ENCODE results near the gene INTS15.
"Not testable (repeated sequence)": the region's sequence is repeated elsewhere in the genome, so short reads cannot be mapped to it uniquely, and the experiment has no call there.

INTS15 gene

DNA sequence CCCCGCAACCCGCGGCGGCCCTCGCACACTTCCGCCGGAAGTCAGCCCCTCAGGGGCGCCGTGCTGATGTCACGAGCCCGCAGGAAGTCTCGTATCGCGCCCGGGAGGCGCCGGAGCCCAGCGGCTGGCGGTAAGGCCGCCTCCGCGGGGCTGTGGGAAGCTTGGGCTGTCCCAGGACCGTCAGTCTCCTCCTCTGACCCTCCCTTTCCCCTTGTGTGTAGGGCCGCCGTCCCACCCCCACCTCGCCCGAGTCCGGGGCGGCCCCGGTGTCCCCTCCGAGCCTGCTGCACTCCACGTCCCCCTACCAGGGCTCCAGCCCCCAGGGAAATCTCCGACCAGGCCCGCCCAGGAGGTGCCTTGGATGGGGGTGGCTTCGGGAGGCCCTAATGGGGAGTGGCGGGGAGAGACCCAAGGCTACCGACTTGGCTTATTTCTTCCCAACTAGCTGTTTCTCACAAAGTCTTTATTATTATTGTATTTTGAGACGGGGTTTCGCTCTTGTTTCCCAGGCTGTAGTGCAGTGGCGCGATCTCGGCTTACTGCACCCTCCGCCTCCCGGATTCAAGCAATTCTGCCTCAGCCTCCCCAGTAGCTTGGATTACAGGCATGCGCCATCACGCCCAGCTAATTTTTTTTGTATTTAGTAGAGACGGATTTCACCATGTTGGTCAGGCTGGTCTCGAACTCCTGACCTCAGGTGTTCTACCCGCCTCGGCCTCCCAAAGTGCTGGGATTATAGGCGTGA is 12.3 kb upstream of the INTS15 start, which contains the start of gene ZDHHC4:
TSS of gene ZDHHC4 (plus strand) at position 86 of the 745 bp plus-strand sequence. CDS start 3,108 bp downstream, outside the sequence.
- peak; percentile 78 to 86 for DNase-seq (ENCODE audit: low read depth in 2 of 2)

DNA sequence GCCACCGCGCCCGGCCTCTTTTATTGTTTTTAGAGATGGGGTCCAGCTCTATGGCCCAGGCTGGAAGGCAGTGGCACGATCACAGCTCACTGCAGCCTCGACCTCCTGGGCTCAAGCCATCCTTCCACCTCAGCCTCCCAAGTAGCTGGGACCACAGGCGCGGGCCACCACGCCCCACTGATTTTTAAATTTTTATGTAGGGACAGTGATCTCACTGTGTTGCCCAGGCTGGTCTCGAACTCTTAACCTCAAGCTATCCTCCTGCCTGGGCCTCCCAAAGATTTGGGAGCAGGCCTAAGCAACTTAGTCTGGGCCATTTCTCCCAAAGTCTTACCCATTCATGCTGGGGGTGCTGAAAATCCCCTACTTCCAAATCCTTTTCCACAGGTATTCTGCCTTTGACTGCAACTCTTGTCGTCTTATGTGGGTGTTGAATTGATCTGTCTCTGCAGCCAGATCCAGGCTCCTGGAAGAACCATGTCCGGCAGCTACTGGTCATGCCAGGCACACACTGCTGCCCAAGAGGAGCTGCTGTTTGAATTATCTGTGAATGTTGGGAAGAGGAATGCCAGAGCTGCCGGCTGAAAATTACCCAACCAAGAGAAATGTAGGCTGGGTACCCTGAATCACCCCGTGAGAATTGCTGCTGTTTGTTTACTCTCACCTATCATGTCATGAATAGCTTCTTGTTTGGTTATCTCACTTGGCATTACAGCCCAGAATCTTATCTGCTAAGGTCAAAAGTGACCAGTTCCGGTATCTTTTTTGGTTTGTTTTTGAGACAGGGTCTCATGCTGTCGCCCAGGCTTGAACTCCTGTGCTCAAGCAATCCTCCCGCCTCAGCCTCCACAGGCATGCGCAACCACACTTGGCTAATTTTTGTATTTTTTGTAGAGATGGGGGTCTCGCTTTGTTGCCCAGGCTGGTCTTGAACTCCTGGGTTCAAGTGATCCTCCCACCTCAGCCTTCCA is 11.4 kb upstream of the INTS15 start:
- DNase-seq (ENCODE audit: low read depth in 2 of 2), result no peak

DNA sequence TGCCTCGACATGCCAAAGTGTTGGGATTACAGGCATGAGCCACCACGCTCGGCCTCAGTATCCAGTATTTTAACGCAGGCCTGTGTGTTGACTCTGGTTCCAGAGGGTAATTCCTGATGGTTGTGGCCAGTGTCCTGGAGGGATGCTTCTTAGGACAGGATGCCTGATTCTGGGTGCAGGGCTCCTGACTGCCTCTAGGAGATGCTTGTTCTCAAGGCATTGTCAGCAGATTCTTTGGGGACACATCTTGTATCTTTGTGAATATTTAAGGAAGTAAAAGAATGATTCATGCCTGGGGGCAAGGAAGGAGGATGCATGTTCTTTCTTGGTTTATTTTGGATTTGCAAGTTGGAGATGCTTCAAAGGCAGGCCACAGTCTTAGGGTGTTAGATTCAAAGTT is 10.4 kb upstream of the INTS15 start:
- DNase-seq (ENCODE audit: low read depth in 2 of 2), result no peak

- DNase-seq (ENCODE audit: low read depth in 2 of 2), result not testable (repeated sequence)
Measured at GRCh38 chr7:6585746-6586432, 3.9 kb upstream of the INTS15 start.

- DNase-seq (ENCODE audit: low read depth in 2 of 2), result no peak
Measured at GRCh38 chr7:6588566-6588965, 1.3 kb upstream of the INTS15 start.

DNA sequence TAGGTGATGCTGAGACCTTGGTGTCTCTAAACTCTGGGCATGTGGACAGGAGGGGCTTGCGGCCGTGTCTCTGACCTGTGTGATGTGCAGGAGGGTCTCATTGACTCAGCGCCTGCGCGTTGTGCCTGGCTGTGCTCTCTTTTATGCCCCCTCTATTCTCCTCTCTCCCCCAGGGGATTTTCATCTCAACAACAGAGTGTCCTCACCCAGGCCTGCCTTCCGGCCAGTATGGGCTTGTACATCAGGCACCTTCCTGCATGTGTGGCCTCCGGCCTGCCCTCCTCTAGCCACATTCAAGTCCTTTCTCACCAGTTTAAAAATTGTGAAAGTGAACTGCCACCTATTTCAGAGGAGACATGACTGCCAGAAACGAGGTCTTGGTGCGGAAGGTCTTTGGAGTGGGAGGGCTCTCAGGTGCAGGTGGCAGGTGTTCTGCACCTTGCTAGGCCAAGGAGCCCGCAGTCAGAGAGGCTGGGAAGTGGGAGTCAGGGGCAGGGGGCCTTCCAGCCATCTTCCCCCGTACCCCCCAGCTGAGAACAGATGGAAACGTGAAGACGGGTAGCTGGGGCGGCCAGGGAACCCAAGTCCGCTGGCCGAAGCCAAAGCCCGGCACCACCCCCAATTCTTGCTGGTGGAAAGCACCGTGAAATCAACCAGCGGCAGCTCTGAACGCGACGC is 531 bp upstream of the INTS15 start:
- no peak for DNase-seq (ENCODE audit: low read depth in 2 of 2)

DNA sequence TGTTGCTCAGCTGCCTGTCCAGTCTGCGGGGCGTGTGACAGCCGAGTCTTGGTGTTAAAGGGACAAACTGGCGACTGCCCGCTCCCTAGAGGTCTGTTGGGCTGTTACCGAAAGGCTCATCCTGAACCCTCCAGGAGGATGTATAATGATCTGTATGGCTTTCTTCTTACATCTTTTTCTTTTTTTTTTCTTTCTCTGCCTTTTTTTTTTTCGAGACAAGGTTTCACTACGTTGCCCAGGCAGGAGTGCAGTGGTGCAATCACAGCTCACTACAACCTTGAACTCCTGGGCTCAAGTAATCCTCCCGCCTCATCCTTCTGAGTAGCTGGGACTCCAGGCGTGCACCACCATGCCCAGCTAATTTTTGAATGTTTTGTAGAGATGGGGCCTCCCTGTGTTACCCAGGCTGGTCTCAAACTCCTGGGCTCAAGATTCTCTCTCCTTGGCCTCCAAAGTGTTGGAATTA is 857 bp downstream of the INTS15 start:
- DNase-seq (ENCODE audit: low read depth in 2 of 2), result no peak

- no peak for DNase-seq (ENCODE audit: low read depth in 2 of 2)
Measured at GRCh38 chr7:6600093-6600492, 10.3 kb downstream of the INTS15 start.

GRCh38 chr7:6604458-6604857 is 14.6 kb downstream of the INTS15 start:
- DNase-seq (ENCODE audit: low read depth in 2 of 2), result no peak

- DNase-seq (ENCODE audit: low read depth in 2 of 2), result no peak
Measured at GRCh38 chr7:6606866-6607583, 17.2 kb downstream of the INTS15 start.

- no peak for DNase-seq (ENCODE audit: low read depth in 2 of 2)
Measured at GRCh38 chr7:6607651-6608051, 17.8 kb downstream of the INTS15 start.

- DNase-seq (ENCODE audit: low read depth in 2 of 2), result no peak
Measured at GRCh38 chr7:6608081-6608480, 18.3 kb downstream of the INTS15 start.

GRCh38 chr7:6608794-6609193 is 19.0 kb downstream of the INTS15 start:
- DNase-seq (ENCODE audit: low read depth in 2 of 2), result no peak

DNA sequence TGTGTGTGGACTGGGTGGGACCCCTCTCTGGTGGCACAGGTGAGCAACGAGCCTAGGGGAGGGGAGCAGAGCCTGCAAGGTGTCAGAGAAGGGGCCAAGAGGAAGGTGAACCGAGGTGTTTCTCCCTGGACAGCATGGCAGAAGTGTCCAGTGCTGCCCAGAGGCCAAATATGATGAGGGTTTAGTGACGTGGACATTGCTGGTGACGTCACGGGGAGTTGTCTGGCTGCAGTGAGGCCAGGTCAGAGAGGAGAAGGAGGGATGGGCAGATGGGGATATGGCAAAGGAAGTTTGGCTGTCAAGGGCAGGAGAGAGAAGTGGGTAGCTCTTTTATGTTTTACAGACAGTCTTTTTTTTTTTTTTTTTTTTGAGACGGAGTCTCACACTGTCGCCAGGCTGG is 23.0 kb downstream of the INTS15 start:
- DNase-seq (ENCODE audit: low read depth in 2 of 2), result no peak

GRCh38 chr7:6613706-6614105 is 23.9 kb downstream of the INTS15 start:
- no peak for DNase-seq (ENCODE audit: low read depth in 2 of 2)

- DNase-seq (ENCODE audit: low read depth in 2 of 2), result no peak
Measured at GRCh38 chr7:6614953-6615722, 25.3 kb downstream of the INTS15 start, which contains the start of gene ZNF853. Gene ZNF853 (plus strand): TSS chr7:6615610. CDS start chr7:6616175, 565 bp downstream.

GRCh38 chr7:6615723-6616555 is 26.1 kb downstream of the INTS15 start:
- no peak for DNase-seq (ENCODE audit: low read depth in 2 of 2)

GRCh38 chr7:6616854-6617643 is 27.2 kb downstream of the INTS15 start:
- DNase-seq (ENCODE audit: low read depth in 2 of 2), result no peak

Measured in stimulated activated CD4-positive, alpha-beta T cell treated with anti-CD3 and anti-CD28 coated beads, Interleukin-15, amount 100 ng/mL, for 48 hours (primary cell).